ENCODE measurements around the gene TRPC4AP. TPM values are rescaled to one million over a fixed set of nuclear protein-coding genes. Genes with fewer than 3 reads are reported as not detected.

The TRPC4AP gene
- total RNA-seq, 1 donor from 2014 or later = 67.6 TPM

GRCh38 chr20:35066194-35066593 is 26.4 kb downstream of the TRPC4AP start:
- no peak for ATAC-seq
- Histone ChIP-seq H3K27ac (no peak overlapping the region), H3K36me3 (peaks cover 21% of the 10 kb centered on the region), H3K9me3 (no peaks in the 10 kb centered on the region), H3K4me1 (peaks cover 5% of the 10 kb centered on the region), H3K27me3 (no peaks in the 10 kb centered on the region), H3K4me3 (no peak overlapping the region)
- intact Hi-C loops (cut with DNase I) = no loop called here
- no peak for TF ChIP-seq CTCF (IDR thresholded peaks at IDR 0.05)
- no peak for DNase-seq

DNA sequence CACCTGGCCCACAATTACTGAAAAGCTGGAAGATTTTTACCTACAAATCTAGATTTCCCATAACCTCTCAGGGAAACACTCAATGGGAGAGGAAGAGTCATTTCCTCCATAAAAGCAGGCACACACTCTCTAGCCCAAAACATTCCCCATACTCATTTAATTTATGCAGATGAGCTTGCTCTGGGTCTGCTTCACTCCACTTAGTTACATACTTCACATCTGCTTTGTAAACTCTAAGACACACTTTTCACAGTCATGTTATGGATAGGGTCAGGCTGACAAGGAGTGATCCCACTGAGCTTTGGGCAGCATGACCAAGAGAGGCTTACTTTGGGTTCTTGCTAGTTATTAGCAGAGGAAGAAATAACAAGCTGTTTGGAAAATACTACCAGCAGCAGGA is 27.4 kb downstream of the TRPC4AP start:
- Histone ChIP-seq H3K4me3 (no peak overlapping the region), H3K9me3 (no peaks in the 10 kb centered on the region), H3K27ac (no peak overlapping the region), H3K27me3 (no peaks in the 10 kb centered on the region), H3K36me3 (peaks cover 21% of the 10 kb centered on the region), H3K4me1 (peaks cover 5% of the 10 kb centered on the region)
- ATAC-seq (no peak), DNase-seq (no peak)
- intact Hi-C loops (cut with DNase I) = no loop called here
- TF ChIP-seq CTCF (IDR thresholded peaks at IDR 0.05) = no peak

GRCh38 chr20:35063168-35063567 is 29.4 kb downstream of the TRPC4AP start:
- ATAC-seq (no peak), DNase-seq (no peak)
- Histone ChIP-seq H3K27ac (no peak overlapping the region), H3K4me1 (peaks cover 5% of the 10 kb centered on the region), H3K36me3 (peaks cover 10% of the 10 kb centered on the region), H3K9me3 (no peaks in the 10 kb centered on the region), H3K4me3 (no peak overlapping the region), H3K27me3 (no peaks in the 10 kb centered on the region)
- intact Hi-C loops (cut with DNase I) = no loop called here
- no peak for TF ChIP-seq CTCF (IDR thresholded peaks at IDR 0.05)

- Histone ChIP-seq H3K9me3 (no peaks in the 10 kb centered on the region), H3K4me1 (peaks cover 3% of the 10 kb centered on the region), H3K27ac (no peak overlapping the region), H3K27me3 (no peaks in the 10 kb centered on the region), H3K4me3 (no peak overlapping the region), H3K36me3 (peaks cover 3% of the 10 kb centered on the region)
- no peak for ATAC-seq
- DNase-seq = no peak
- intact Hi-C loops (cut with DNase I) = no loop called here
- no peak for TF ChIP-seq CTCF (IDR thresholded peaks at IDR 0.05)
Observed at GRCh38 chr20:35062478-35062877, 30.1 kb downstream of the TRPC4AP start.

DNA sequence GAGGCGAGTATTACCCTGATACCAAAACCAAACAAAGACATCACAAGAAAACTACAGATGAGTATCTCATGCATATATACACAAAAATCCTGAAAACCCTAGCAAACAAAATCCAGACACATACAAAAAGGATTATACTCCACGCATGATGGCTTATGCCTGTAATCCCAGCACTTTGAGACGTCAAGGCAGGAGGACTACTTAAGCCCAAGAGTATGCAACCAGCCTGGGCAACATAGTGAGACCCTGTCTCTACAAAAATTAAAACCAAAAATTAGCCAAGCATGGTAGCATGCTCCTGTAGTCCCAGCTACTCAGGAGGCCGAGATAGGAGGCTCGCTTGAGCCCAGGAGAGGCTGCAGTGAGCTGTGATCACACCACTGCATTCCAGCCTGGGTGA is 32.4 kb downstream of the TRPC4AP start:
- ATAC-seq (no peak), DNase-seq (no peak)
- no peaks in the 10 kb centered on the region for H3K27me3 ChIP-seq
- no peak overlapping the region for H3K4me3 ChIP-seq
- peaks cover 14% of the 10 kb centered on the region for H3K36me3 ChIP-seq
- no peaks in the 10 kb centered on the region for H3K9me3 ChIP-seq
- no peaks in the 10 kb centered on the region for H3K4me1 ChIP-seq
- H3K27ac ChIP-seq = no peak overlapping the region
- no peak for TF ChIP-seq CTCF (IDR thresholded peaks at IDR 0.05)
- intact Hi-C loops (cut with DNase I) = no loop called here

- DNase-seq (no peak), ATAC-seq (no peak)
- Histone ChIP-seq H3K4me1 (no peaks in the 10 kb centered on the region), H3K4me3 (no peak overlapping the region), H3K27me3 (no peaks in the 10 kb centered on the region), H3K9me3 (no peaks in the 10 kb centered on the region), H3K27ac (no peak overlapping the region), H3K36me3 (peaks cover 20% of the 10 kb centered on the region)
- intact Hi-C loops (cut with DNase I) = no loop called here
- TF ChIP-seq CTCF (IDR thresholded peaks at IDR 0.05) = no peak
Observed at GRCh38 chr20:35059612-35060011, 33.0 kb downstream of the TRPC4AP start.

Data from upper lobe of right lung (tissue), 1 donor.